Hepatic stellate cell (primary cell): ENCODE measurements around the gene CTNNBL1.

Source experiments
- DNase-seq: peaks from one replicate; pipeline ENCODE4 v3.0.0; 2011; ENCODE audit warnings: low spot score

The CTNNBL1 gene

GRCh38 chr20:37823296-37823980, 129.6 kb downstream of the CTNNBL1 start:
- DNase-seq = no peak

- DNase-seq = no peak
Measured at GRCh38 chr20:37827605-37828004, 133.8 kb downstream of the CTNNBL1 start.

- no peak for DNase-seq
Measured at GRCh38 chr20:37828684-37829083, 134.9 kb downstream of the CTNNBL1 start.

DNA sequence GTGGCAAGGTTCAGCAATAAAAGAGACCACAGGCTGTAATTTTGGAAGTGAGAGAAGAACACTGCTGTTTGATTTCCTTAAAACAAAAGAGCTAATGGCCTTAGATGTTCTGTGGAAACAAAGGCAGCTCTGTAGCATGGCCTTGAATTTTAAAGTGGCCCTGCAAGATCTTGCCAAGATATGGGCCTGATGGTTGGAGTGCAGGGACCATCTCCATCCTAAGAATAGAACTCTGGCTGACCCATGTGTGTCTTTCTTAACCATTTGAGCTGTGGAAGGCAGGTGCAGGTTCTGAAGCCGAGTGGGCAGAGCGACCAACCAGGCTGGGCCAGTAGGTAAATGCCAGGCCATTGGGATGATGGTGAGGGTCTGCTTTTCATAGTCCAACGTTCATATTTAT, 135.3 kb downstream of the CTNNBL1 start:
- no peak for DNase-seq

- DNase-seq = no peak
Measured at GRCh38 chr20:37833221-37833896, 139.5 kb downstream of the CTNNBL1 start.

- DNase-seq = no peak
Measured at GRCh38 chr20:37836926-37837325, 143.1 kb downstream of the CTNNBL1 start.

GRCh38 chr20:37837924-37838323, 144.1 kb downstream of the CTNNBL1 start:
- no peak for DNase-seq

DNA sequence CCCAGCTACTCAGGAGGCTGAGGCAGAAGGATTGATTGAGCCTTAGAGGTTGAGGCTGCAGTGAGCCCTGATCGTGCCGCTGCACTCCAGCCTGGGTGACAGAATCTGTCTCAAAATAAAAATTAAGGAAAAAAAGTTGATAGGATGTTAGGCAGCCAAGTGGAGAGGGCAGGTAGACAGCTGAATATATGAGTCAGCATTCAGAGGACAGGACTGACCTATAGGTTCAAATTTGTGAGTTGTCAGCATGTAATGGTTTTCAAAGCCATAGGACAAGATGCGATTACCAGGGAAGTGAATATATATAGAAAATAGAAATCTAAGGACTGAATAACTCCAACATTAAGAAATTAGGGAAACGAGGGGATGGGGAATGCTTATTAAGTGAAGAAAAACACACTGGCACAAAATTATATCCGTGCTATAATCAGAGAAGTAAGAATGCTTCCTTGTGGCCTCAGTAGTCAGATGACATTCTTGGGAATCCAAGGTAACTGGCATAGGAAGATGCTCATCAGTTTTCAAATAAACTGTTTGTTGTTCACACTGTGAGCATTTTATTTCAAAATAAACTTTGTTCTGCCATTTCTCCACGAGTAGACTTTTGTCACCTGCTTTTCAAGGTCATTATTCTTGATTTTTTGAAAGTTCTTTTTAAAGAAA, 145.1 kb downstream of the CTNNBL1 start:
- no peak for DNase-seq

DNA sequence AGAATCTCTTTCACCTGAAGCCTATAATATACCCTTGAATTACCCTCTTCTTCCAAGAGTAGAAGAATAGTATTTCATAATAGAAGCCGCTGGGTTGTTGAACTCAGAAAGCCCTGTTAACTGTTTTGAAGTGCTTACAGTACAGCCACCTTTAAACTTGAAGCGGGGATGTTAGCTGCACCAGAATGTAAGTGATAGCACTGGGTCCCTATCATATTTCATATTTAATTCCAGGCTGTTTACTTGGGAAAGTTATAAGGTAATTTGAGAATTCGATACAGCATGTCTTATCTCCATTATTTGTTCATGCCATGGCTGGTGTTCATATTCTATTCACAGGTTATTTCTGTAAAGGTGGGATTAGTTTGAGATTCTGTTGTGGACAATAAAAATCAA, 145.6 kb downstream of the CTNNBL1 start:
- DNase-seq = no peak

- DNase-seq = no peak
Measured at GRCh38 chr20:37839955-37840354, 146.1 kb downstream of the CTNNBL1 start.

DNA sequence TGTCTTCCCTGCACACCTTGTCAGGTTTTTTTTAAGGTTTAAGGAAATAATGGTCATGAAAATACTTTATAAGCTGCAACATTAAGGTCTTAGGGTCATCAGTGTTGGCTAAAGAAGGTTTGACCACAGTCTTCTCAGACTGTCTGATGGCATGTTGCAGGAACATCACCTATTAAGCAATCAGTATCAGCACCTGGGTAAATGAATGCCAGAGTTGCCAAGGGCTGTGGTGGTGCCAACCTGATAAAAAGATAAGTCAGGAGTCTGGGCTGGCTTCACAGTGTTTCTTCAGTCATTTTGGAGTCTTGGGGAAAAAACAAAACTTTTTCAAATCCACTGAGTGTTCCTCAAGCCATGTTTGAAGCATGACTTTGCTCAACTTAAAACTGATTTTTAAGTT, 147.6 kb downstream of the CTNNBL1 start:
- DNase-seq = no peak

GRCh38 chr20:37841971-37842370, 148.1 kb downstream of the CTNNBL1 start:
- DNase-seq = no peak

GRCh38 chr20:37845241-37845681, 151.4 kb downstream of the CTNNBL1 start:
- no peak for DNase-seq

- DNase-seq = no peak
Measured at GRCh38 chr20:37845878-37846277, 152.0 kb downstream of the CTNNBL1 start.

- no peak for DNase-seq
Measured at GRCh38 chr20:37846573-37846972, 152.7 kb downstream of the CTNNBL1 start.

DNA sequence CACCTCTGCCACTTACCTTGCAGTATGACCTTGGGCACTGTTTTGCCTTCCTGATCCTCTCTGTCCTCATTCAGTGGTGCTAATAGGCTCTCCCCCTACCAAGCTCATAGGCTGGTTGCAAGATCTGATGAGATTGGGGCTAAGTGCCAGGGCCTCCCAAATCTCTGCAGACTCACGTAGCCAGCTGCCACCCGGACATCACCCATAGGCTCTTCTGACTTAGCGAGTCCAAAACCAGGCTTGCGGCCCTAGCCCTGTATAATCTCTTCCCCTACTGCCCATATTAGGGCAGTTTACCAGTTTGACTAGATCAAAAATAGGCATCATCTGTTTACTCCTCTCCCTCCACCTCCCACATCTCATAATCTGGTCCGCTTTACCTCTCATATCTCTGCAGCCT, 154.9 kb downstream of the CTNNBL1 start:
- DNase-seq = no peak

GRCh38 chr20:37849156-37849555, 155.3 kb downstream of the CTNNBL1 start:
- DNase-seq = no peak

- DNase-seq = no peak
Measured at GRCh38 chr20:37849566-37849965, 155.7 kb downstream of the CTNNBL1 start.

GRCh38 chr20:37850036-37850592, 156.3 kb downstream of the CTNNBL1 start:
- DNase-seq = no peak

- DNase-seq = no peak
Measured at GRCh38 chr20:37850724-37851355, 157.0 kb downstream of the CTNNBL1 start.

- DNase-seq = no peak
Measured at GRCh38 chr20:37852666-37853065, 158.8 kb downstream of the CTNNBL1 start.

GRCh38 chr20:37853823-37854375, 160.1 kb downstream of the CTNNBL1 start:
- DNase-seq = no peak
